Right ventricle myocardium inferior (tissue), 1 donor: Measurements from ENCODE around the gene CHMP1B. TPM values are rescaled to one million over a fixed set of nuclear protein-coding genes. Genes with fewer than 3 reads are reported as not detected.
"Not testable (repeated sequence)": the region's sequence is repeated elsewhere in the genome, so short reads cannot be mapped to it uniquely, and the experiment has no call there.

Experiments
- ATAC-seq: fragments of 200-7000 bp; cut with Tn5 transposase; one replicate; pipeline ENCODE4 v1.9.1; 2020; ENCODE audit warnings: mild to moderate bottlenecking, moderate library complexity
- DNase-seq: peaks from one replicate; pipeline ENCODE4 v3.0.0; 2021; ENCODE audit errors: missing footprints
- intact Hi-C: fragments of 100-400 bp; cut with DNase I; formaldehyde crosslinking; loops from one replicate; pipeline ENCODE4 v1.11.0; 2022
- total RNA-seq: library from RNA; stranded (reverse); fragmentation: NEBNext Ultra II Directional; extraction: Animal tissue kit (Norgen Biotek cat#: 25700); gene quantifications from one replicate; pipeline ENCODE4 v1.2.1, GENCODE V29; 2021
- donor health status: DM: no; HTN: yes; CAD: no; lungs with severe emphysema.

Gene CHMP1B
- total RNA-seq, 1 donor from 2014 or later = 28.6 TPM

DNA sequence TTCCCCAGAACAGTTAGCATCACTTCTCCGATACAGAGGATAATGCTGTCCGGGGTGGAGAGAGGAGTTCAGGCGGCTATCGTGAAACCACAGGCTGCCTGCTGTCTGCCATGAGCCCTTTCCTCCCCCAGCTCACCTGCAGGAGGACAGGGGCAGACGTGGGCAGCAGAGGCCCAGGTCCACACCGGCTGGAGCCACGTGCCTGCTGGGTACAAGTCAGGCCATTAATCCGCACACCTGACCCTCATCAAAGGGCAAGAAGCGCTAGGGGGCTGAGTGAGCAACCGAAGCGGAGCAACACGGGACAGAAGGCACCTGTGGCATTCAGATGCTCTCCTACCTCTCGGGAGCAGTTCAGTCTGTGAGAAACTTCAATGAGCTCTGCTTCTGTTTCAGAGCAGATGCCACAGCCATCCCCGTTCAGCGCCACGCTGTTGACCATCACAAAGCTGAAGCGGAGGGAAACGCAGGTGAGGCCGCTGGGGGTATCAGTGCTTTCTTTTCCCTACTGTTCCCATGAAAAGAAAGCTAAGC lies 35.4 kb downstream of the CHMP1B start:
- DNase-seq = no peak
- ATAC-seq = no peak

DNA sequence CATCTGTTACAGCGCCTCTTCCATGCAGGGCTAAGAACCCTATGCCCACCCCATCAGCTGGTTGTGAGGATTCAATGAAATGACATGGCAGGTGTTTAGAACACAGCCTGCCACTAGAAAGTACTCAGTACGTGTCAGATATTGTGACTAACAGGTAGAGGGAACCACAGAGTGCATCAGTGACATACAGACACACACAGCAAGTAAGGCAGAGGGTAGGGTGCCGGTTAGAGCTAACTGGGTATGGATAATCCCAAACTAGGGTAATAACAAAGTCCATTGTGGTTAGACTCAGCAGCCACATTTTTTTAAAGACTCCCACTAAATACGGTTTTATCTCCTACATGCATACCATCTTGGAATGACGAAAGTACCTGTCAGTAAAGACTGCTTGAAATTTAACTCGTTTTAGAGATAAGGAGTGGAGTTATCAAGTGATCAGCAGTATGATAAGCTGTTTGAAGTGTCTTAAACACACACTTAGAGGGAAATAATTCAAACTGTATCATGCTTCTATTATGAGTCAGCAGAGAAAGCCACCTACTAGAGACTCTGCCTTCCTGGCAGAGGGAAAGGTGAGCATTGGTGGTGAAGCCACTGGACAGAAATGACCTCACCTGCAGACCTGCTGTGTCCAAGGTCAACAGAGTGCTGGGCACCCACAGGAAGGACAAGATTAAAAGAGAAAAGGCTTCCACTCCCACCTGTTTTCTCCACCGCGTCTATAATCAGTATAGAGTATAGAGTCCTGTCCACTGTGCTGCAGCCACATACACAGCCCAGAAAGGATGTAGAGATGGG lies 36.3 kb downstream of the CHMP1B start:
- ATAC-seq = no peak
- intact Hi-C loops = no loop called here
- DNase-seq = no peak

More for the DNA sequence above, 35.4 kb downstream of the CHMP1B start:
- intact Hi-C loops = no loop called here

DNA sequence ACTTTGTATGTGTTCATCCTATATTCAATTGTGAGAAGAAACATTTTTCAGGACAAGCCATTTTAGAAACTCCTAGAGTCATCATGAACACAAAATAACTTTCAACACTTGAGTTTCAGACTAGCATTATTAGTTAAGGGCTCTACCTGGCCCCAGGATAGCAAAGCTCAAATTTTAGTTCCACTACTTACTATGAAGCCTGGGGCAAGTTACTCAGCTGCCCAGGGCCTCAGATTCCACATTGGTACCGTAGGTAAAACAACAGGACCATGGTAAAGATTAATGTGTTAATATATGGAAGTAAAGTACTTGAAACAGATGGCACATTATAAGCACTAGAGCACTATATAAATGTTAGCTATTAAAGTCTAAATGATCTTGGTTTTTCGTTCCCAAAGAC lies 37.5 kb downstream of the CHMP1B start:
- ATAC-seq = no peak
- intact Hi-C loops = no loop called here

DNA sequence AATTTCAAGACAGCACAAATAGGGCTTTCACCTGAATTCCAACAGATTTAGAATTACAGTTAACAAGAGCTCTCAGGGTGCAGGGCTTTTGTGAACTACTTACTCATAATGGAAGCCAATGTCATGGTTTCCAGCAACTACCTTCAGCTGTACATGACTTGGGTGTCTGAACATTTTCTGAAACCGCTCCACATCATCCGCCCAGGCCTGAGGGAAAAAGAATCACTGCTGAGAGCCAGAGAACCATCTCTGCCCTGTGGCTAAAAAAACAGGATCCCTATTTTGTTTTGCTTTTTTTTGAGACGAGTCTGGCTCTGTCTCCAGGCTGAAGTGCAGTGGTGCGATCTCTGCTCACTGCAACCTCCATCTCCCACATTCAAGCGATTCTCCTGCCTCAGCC lies 38.1 kb downstream of the CHMP1B start:
- intact Hi-C loops = no loop called here
- DNase-seq (no peak), ATAC-seq (no peak)

More for the DNA sequence above, 37.5 kb downstream of the CHMP1B start:
- no peak for DNase-seq

DNA sequence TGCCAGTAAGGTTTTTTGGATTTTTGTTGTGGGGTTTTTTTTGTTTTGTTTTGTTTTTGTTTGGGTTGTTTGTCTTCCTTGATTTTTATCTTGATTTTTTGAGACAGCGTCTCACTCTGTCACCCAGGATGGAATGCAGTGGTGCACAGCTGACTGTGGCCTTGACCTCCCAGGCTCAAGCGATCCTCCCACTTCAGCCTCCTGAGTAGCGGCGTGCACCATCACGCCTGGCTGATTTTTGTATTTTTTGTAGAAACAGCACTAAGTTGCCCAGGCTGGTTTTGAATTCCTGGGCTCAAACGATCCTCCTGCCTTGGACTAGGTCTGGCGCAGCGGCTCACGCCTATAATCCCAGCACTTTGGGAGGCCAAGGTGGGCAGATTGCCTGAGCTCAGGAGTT lies 40.5 kb downstream of the CHMP1B start:
- DNase-seq = no peak
- intact Hi-C loops = no loop called here
- no peak for ATAC-seq

DNA sequence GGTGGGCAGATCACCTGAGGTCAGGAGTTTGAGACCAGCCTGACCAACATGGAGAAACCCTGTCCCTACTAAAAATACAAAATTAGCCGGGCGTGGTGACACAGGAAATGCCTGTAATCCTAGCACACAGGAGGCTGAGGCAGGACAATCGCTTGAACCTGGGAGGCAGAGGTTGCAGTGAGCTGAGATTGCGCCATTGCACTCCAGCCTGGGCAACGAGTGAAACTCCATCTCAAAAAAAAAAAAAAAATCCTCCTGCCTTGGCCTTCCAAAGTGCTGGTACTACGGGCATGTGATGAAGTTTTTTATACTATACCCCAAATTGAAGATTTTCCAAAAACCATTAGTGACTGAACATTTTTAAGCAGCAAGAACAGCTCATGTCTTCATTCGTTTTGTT lies 41.2 kb downstream of the CHMP1B start:
- intact Hi-C loops, DNase-seq, ATAC-seq: not testable (repeated sequence)

DNA sequence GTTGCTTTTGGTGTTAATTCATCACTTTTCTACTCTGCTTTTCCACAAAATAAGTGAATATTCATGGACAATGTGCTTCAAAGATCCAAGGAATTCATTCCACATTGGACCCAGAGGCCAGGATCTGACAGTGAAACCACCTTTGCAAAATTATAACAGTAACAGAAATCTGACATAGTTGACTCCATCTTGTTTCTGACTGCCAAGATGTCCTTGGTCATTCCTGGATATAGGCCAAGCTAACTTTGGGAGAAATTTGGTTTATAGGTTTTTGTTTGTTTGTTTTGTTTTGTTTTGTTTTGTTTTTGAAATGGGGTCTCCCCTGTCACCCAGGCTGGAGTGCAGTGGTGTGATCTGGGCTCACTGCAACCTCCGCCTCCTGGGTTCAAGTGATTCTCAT lies 46.6 kb downstream of the CHMP1B start:
- intact Hi-C loops = no loop called here
- DNase-seq (no peak), ATAC-seq (no peak)

DNA sequence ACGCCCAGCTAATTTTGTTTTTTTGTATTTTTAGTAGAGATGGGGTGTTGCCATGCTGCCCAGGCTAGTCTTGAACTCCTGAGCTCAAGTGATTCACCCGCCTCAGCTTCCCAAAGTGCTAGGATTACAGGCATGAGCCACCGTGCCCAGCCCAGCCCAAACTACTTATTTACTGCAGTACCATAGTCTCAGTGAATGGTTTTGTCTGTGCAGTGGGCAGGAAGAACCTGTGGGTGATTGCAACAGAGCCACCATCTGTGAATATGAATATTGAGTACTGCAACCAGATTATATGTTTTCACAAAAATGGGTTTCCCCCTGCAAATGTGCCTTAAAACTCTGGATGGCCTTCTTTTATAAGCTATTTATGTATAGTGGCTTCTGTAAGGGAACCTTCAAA lies 47.9 kb downstream of the CHMP1B start:
- intact Hi-C loops = no loop called here
- ATAC-seq (no peak), DNase-seq (no peak)

DNA sequence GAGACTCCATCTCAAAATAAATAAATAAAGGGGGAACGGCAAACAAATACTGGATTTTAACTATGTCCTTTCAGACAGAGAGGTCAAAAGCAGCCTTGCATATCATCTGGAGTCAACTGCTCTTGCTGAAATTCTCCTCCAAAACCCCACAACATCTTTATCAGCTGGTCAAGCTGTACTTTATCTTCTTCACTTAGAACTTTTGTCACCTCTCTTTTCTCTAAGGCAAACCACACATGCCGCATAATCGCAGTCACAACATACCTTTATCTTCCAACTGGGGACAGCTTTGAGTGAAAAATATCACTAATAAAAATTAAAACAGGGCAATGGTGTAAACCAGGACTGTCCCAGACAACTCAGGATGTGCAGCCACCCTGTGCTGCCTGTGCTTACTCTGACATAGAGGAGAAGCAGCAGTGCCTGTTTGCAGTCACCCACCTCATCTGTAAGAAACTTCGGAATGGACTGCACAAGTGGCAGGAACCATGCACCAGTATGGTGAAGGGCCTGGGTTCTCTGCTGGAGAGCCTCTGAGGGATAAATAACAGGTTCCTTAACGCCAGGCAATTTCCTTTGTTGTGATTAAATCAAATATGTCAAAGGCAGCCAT lies 50.7 kb downstream of the CHMP1B start:
- no peak for DNase-seq
- intact Hi-C loops = no loop called here
- no peak for ATAC-seq

DNA sequence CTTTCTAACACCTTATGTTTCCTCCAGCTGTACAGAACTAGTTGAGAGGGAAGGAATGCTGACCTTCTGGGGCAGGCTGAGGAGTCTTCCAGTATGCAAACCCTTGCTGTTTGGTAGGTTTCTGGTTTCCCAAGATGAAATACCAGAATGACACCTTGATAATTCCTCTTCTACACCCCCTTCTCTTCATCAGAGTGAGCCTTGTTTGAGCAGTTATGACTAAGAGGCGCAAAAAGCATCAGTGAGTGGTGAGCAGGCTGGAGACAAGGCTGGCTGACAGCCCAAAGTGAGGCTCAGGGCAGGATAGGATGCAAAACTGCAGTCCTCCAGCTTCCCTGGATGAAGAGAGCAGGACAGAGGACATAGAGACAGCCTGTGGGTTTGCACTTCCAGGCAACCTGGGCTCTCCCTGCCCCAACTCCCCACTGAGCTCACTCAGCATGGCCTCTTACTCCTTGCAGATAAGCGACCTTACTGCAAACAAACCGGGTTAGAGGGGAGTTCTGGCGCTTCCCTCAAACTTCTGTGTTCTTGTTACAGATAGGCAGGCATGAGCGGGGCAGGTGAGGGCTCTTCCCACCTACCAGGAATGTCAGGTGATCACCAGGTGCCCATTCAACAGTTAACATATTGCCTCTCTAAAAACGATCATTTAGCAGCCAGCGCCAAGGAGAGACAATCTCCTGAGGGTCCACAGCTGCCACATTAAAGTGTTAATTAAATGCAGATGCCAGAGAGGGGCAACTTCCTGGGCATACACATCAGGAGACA lies 51.5 kb downstream of the CHMP1B start:
- intact Hi-C loops = no loop called here
- no peak for DNase-seq
- no peak for ATAC-seq

Other genes starting within 250 kb of the CHMP1B start
- gene SLC35G4, start 241.8 kb upstream of the CHMP1B start, total RNA-seq = not detected
- gene GNAL, start 162.1 kb upstream of the CHMP1B start, total RNA-seq = 5.1 TPM
- gene MPPE1, start 56.9 kb downstream of the CHMP1B start, total RNA-seq = 34.5 TPM
- gene IMPA2, start 130.1 kb downstream of the CHMP1B start, total RNA-seq = 82.8 TPM
- gene ANKRD62, start 242.4 kb downstream of the CHMP1B start, total RNA-seq = not detected